ENCODE measurements around the gene DVL1.
"Not testable (repeated sequence)": the region's sequence is repeated elsewhere in the genome, so short reads cannot be mapped to it uniquely, and the experiment has no call there.

Gene DVL1

DNA sequence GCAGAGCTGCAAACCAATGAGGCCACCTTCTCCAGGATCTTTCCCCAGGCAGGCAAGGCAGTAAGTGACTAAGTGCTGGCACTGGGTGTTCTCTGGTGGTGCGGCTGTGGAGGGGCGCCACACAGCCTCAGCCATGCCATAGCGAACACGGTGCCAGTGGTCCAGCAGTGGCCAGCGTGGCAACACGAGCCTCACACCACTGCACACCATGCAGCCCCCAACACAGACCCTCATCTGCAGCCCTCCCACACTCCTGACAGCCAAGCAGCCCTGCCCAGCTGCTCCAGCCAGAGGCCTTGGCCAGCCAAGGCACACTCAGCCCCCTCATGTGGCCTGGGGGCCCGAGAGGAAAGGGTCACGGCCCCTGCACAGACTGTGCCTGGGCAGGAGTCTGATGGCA lies 27.7 kb downstream of the DVL1 start:
- TF ChIP-seq Cebpa-rat (IDR thresholded peaks at IDR 0.05) = no peak
- Histone ChIP-seq H3K36me3 (peaks cover 66% of the 10 kb centered on the region), H3K4me2 (no peak overlapping the region), H3K9ac (peak overlapping the region; percentile 53; the same call in 1 of the 2 replicates), H3K4me3 (no peak overlapping the region), H3K4me1 (peaks cover 37% of the 10 kb centered on the region), H3K27me3 (no peaks in the 10 kb centered on the region), H3K9me3 (no peaks in the 10 kb centered on the region), H3K27ac (no peak overlapping the region), H4K20me1 (peaks cover 85% of the 10 kb centered on the region)

DNA sequence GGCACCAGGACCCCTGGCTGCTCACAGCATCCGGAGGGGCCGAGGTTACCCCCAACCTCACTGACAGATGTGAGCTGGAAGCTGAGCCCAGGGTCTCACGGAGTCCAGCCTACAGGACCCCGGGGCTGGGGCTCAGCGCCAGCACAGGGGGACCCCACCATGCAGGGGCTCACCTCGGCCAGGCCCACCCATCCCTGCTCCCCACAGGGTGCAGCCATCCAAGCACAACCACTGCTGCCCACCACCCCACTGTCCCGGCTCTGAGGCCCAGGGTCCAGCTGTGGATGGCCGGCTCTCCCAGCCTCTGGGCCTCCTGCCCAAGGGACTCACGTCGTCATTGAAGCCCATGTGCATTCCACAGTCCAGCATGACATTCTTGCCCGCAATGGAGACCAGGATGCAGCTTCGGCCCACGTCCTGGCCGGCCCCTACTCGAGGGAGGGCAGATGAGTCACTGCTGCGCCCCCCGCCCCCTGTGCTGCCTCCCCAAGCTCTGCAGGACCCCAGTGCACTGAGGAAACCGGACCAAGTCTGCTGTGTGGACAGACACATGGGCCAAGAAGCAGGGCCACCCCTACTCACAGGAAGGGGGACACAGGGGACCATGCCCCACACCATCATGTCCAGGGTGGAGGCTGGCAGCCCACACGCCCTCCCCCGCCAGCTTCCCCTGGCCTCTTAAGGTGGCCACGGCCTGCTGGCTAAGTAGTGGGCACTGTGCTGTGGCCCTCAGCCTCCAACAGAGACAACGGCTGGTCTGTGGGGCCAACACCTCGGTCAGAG lies 28.4 kb downstream of the DVL1 start:
- Histone ChIP-seq H4K20me1 (peaks cover 85% of the 10 kb centered on the region), H3K36me3 (peaks cover 67% of the 10 kb centered on the region), H3K27ac (no peak overlapping the region), H3K4me2 (no peak overlapping the region), H3K9me3 (no peaks in the 10 kb centered on the region), H3K4me3 (no peak overlapping the region), H3K9ac (peak overlapping the region; percentile 53; the same call in 1 of the 2 replicates), H3K27me3 (no peaks in the 10 kb centered on the region), H3K4me1 (peaks cover 30% of the 10 kb centered on the region)
- TF ChIP-seq Cebpa-rat (IDR thresholded peaks at IDR 0.05) = no peak

DNA sequence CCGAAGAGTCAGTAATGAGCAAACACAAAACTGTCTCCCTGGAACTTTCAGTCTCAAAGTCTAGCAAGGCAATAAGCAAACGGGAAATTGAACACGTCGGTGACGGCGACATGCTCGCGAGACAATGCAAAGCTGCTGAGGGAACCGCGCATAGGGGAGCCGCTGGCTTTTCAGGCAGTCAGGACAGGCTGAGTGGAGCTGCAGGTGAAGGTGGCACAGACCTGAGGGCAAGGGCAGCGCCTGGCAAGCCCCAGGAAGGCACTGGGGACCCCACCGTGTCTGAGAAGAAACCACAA lies 29.6 kb downstream of the DVL1 start:
- H4K20me1 ChIP-seq = peaks cover 84% of the 10 kb centered on the region
- H3K9me3 ChIP-seq = no peaks in the 10 kb centered on the region
- TF ChIP-seq Cebpa-rat (IDR thresholded peaks at IDR 0.05) = no peak
- peak overlapping the region; percentile 45; the same call in 1 of the 2 replicates for H3K9ac ChIP-seq
- no peaks in the 10 kb centered on the region for H3K27me3 ChIP-seq
- no peak overlapping the region for H3K4me3 ChIP-seq
- H3K27ac ChIP-seq = no peak overlapping the region
- no peak overlapping the region for H3K4me2 ChIP-seq
- peaks cover 22% of the 10 kb centered on the region for H3K4me1 ChIP-seq
- peaks cover 78% of the 10 kb centered on the region for H3K36me3 ChIP-seq

DNA sequence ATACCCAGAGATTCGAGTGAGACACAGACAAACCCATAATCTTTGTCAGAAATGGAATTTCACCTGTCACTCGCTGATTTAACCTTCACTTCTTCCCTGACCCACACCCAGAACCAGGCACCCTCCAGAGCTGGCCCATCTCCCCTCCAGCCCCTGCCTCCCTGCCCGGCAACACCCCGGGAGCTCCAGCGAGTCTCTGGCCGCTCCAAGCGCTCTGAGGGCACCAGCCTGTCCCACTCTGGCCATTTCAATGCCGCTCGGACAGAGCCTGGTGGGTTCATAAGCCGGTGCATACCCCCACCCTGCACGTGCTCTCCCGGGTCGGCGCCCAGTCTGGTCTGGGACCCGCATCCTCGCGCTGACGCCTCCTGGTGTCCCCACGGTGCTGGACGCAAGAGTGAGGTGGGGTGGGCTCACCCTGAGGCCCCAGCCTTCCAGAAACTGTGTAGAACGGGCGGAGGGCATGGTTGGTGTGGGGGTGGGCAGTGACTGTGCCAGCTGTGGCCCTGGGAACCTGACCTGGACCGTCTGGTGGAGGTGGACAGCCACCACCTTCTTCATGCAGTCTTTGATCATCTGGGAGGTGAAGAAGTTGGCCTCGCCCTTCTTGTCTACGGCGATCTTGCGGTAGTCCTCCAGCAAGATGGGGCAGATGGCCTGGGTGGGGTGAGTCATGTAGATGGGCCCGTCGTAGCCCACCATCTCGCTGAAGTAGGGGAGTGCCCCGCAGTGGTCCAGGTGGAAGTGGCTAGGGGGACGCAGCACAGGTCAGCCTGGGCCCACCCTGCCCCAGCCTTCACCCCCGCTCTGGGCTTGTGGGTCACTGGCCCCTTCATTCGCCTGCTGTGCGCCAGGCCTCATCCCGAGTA lies 30.2 kb downstream of the DVL1 start:
- no peaks in the 10 kb centered on the region for H3K9me3 ChIP-seq
- H3K36me3 ChIP-seq = peaks cover 84% of the 10 kb centered on the region
- H3K4me1 ChIP-seq = peaks cover 22% of the 10 kb centered on the region
- H4K20me1 ChIP-seq = peaks cover 90% of the 10 kb centered on the region
- H3K9ac ChIP-seq = peak overlapping the region; percentile 45; the same call in 1 of the 2 replicates
- no peak overlapping the region for H3K27ac ChIP-seq
- no peak overlapping the region for H3K4me2 ChIP-seq
- H3K27me3 ChIP-seq = no peaks in the 10 kb centered on the region
- no peak for TF ChIP-seq Cebpa-rat (IDR thresholded peaks at IDR 0.05)
- no peak overlapping the region for H3K4me3 ChIP-seq

DNA sequence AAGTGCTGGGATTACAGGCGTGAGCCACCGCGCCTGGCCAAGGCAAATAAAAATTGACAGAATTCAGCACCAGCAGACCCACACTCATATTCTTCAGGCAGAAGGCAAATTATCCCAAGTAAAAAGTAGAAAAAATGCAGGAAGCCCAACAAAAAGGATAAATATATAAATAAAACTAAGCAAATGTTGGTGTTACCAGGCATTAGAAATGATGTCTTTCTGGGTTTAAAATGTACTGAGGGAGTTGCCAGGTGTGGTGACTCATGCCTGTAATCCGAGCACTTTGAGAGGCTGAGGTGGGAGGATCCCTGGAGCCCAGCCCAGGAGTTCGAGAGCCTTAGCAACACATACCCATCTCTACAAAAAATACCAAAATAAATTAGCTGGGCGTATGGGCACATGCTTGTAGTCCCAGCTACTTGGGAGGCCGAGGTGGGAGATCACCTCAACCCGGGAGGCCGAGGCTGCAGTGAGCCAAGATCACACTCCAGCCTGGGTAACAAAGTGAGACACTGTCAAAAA lies 31.0 kb downstream of the DVL1 start:
- peaks cover 17% of the 10 kb centered on the region for H3K4me1 ChIP-seq
- peaks cover 94% of the 10 kb centered on the region for H4K20me1 ChIP-seq
- H3K4me3 ChIP-seq = no peak overlapping the region
- TF ChIP-seq Cebpa-rat (IDR thresholded peaks at IDR 0.05) = no peak
- no peaks in the 10 kb centered on the region for H3K27me3 ChIP-seq
- no peak overlapping the region for H3K9ac ChIP-seq
- peaks cover 92% of the 10 kb centered on the region for H3K36me3 ChIP-seq
- H3K9me3 ChIP-seq = no peaks in the 10 kb centered on the region
- H3K4me2 ChIP-seq = no peak overlapping the region
- H3K27ac ChIP-seq = no peak overlapping the region

DNA sequence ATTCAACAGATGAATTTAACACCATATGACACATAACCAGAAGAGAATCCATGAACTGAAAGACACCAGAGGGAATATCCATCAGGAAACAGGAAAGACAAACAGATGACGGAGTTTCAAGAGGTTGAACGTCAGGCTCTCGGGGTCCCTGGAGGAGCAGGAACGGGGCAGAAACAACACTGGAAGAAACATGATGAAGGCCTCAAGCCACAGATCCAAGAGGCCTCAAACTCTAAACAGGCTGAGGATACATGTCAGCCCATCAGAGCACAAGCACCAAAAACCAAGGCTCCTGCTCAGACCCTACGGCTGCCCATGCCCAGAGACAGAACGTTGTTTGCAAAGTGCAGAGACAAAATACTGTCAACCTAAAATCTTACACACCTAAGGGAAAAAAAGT lies 31.8 kb downstream of the DVL1 start:
- Histone ChIP-seq H3K27me3 (no peaks in the 10 kb centered on the region), H3K27ac (no peak overlapping the region), H3K4me1 (peaks cover 12% of the 10 kb centered on the region), H3K36me3 (peaks cover 94% of the 10 kb centered on the region), H3K4me3 (no peak overlapping the region), H3K9ac (no peak overlapping the region), H3K9me3 (no peaks in the 10 kb centered on the region), H4K20me1 (peaks cover 95% of the 10 kb centered on the region), H3K4me2 (no peak overlapping the region)
- no peak for TF ChIP-seq Cebpa-rat (IDR thresholded peaks at IDR 0.05)

DNA sequence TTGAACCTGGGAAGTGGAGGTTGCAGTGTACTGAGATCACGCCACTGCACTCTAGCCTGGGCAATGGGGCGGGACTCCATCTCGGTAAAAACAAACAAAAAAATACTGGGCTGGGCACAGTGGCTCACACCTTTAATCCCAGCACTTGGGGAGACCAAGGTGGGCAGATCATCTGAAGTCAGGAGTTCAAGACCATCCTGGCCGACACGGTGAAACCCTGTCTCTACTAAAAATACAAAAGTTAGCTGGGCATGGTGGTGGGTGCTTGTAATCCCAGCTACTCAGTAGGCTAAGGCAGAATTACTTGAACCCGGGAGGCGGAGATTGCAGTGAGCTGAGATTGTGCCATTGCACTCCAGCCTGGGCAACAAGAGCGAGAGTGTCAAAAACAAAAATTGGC lies 33.0 kb downstream of the DVL1 start:
- not testable (repeated sequence) for H3K9ac ChIP-seq, H3K9me3 ChIP-seq, H3K27me3 ChIP-seq, H3K27ac ChIP-seq, H3K4me3 ChIP-seq, H3K4me2 ChIP-seq
- peaks cover 96% of the 10 kb centered on the region for H3K36me3 ChIP-seq
- peaks cover 12% of the 10 kb centered on the region for H3K4me1 ChIP-seq
- peaks cover 94% of the 10 kb centered on the region for H4K20me1 ChIP-seq

DNA sequence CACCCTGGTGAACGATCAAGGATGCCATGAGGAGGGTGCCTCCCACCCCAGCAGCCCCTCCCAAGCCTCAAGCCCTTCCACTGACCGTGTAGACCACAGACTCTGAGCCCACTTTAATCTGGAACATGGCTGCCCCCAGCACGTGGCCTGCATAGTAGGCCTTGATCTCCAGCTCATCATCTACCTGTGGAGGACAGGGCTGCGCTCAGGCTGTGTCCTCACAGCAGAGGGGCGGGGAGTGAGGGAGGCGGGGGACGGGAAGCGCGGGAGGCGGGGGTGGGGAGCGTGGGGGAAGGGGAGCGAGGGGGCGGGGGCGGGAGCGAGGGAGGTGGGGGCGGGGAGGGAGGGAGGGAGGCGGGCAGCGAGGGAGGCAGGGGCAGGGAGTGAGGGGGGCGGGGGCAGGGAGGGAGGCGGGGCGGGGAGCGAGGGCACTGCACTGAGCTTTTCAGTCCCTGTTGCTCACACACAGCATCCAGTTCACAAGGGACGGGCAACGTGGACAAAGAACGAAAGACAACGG lies 33.7 kb downstream of the DVL1 start:
- Histone ChIP-seq H4K20me1 (peaks cover 94% of the 10 kb centered on the region), H3K27me3 (no peaks in the 10 kb centered on the region), H3K27ac (no peak overlapping the region), H3K36me3 (peaks cover 96% of the 10 kb centered on the region), H3K9ac (no peak overlapping the region), H3K4me1 (peaks cover 5% of the 10 kb centered on the region), H3K4me2 (no peak overlapping the region), H3K4me3 (no peak overlapping the region), H3K9me3 (no peaks in the 10 kb centered on the region)
- TF ChIP-seq Cebpa-rat (IDR thresholded peaks at IDR 0.05) = no peak

DNA sequence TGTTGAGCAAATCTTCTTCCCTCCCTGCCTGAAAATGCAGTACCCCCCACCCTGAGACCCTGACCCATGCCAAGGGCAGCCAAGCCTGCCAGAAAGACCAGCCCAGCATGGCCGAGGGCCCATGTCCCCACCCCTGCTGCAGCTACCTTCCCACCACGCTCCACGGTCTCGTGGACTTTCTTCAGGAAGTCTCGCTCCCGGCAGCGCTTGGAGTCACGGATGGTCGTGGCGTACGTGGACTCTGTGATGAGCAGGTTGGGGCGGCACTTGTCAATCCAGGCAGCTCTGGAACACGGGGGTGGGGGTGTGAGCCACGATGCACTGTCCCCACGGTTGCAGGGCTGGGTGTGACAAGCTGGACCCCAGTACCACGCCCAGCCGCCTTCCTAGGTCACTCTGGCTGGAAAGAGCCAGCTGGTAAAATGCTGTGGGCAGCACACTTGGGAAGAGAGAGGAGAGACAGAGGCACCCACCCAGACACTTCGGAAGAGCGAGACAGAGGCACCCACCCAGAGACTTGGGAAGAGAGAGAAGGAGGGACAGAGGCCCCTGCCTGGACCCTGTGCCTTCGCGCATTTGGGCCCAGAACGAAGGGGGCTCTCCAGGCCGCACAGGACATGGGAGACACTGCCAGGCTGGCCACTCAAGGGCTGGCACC lies 34.4 kb downstream of the DVL1 start:
- Histone ChIP-seq H3K4me2 (no peak overlapping the region), H3K4me1 (peaks cover 6% of the 10 kb centered on the region), H3K27ac (no peak overlapping the region), H3K9me3 (no peaks in the 10 kb centered on the region), H3K36me3 (peaks cover 96% of the 10 kb centered on the region), H3K27me3 (no peaks in the 10 kb centered on the region), H4K20me1 (peaks cover 94% of the 10 kb centered on the region), H3K4me3 (no peak overlapping the region), H3K9ac (no peak overlapping the region)
- TF ChIP-seq Cebpa-rat (IDR thresholded peaks at IDR 0.05) = no peak

All from BLaER1 (cell line).